Astrocyte (in vitro differentiated cells and primary cell): Measurements from ENCODE around the gene PLXNB1. TPM values are rescaled to one million over a fixed set of nuclear protein-coding genes. Genes with fewer than 3 reads are reported as not detected.

ENCODE experiments used
- DNase-seq: peaks from one replicate; pipeline ENCODE4 v3.0.0-alpha.2; 2010; ENCODE audit warnings: low read depth
- FAIRE-seq: peaks from 2 replicates; lab custom pipeline; 2011; peaks lifted over from hg19 to GRCh38; lab: Jason Lieb, UNC
- H2AFZ ChIP-seq: 2 replicates; pipeline ENCODE4 v1.6.0; 2012; ENCODE audit warnings: low read depth, low read length, inconsistent platforms
- H3K27ac ChIP-seq: 2 replicates; pipeline ENCODE4 v1.5.1; 2011; ENCODE audit warnings: low read depth, low read length, inconsistent platforms
- H3K27me3 ChIP-seq: 2 replicates; pipeline ENCODE4 v1.6.0; 2011; ENCODE audit warnings: low read length, inconsistent platforms; ENCODE audit not compliant: insufficient read depth
- H3K36me3 ChIP-seq: 2 replicates; pipeline ENCODE4 v1.5.1; 2011; ENCODE audit warnings: low read length, inconsistent platforms; ENCODE audit not compliant: insufficient read depth
- H3K4me1 ChIP-seq: 2 replicates; pipeline ENCODE4 v1.5.1; 2011; ENCODE audit warnings: low read length, inconsistent platforms; ENCODE audit not compliant: insufficient read depth
- H3K4me2 ChIP-seq: 2 replicates; pipeline ENCODE4 v1.6.0; 2012; ENCODE audit warnings: low read length, inconsistent platforms
- H3K4me3 ChIP-seq: 2 replicates; pipeline ENCODE4 v1.5.1; 2011; ENCODE audit warnings: low read depth, mild to moderate bottlenecking, low read length, inconsistent platforms; ENCODE audit not compliant: insufficient read depth
- H3K79me2 ChIP-seq: 2 replicates; pipeline ENCODE4 v1.6.0; 2012; ENCODE audit warnings: mild to moderate bottlenecking, low read length, inconsistent platforms; ENCODE audit not compliant: insufficient read depth
- H3K9ac ChIP-seq: 2 replicates; pipeline ENCODE4 v1.6.0; 2012; ENCODE audit warnings: mild to moderate bottlenecking, low read length, inconsistent platforms
- H3K9me3 ChIP-seq: 2 replicates; pipeline ENCODE4 v1.5.1; 2012; ENCODE audit warnings: low read depth, mild to moderate bottlenecking, low read length, inconsistent platforms; ENCODE audit not compliant: insufficient read depth
- H4K20me1 ChIP-seq: 2 replicates; pipeline ENCODE4 v1.6.0; 2012; ENCODE audit warnings: low read length, inconsistent platforms; ENCODE audit not compliant: insufficient read depth
- H3K27ac Mint-ChIP-seq: one replicate; pipeline ENCODE4 v1.8.0; 2021; ENCODE audit warnings: mild to moderate bottlenecking, mixed read lengths; ENCODE audit not compliant: unreplicated experiment
- H3K27me3 Mint-ChIP-seq: one replicate; pipeline ENCODE4 v1.8.0; 2021; ENCODE audit warnings: low read depth, mixed read lengths; ENCODE audit not compliant: unreplicated experiment
- H3K36me3 Mint-ChIP-seq: one replicate; pipeline ENCODE4 v1.8.0; 2021; ENCODE audit warnings: low read depth, mixed read lengths; ENCODE audit not compliant: unreplicated experiment
- H3K4me1 Mint-ChIP-seq: one replicate; pipeline ENCODE4 v1.8.0; 2021; ENCODE audit warnings: low read depth, mixed read lengths; ENCODE audit not compliant: unreplicated experiment
- H3K4me3 Mint-ChIP-seq: one replicate; pipeline ENCODE4 v1.8.0; 2021; ENCODE audit warnings: mild to moderate bottlenecking, moderate library complexity, mixed read lengths; ENCODE audit not compliant: unreplicated experiment
- H3K9me3 Mint-ChIP-seq: one replicate; pipeline ENCODE4 v1.8.0; 2021; ENCODE audit warnings: mild to moderate bottlenecking, mixed read lengths; ENCODE audit not compliant: unreplicated experiment
- EZH2 ChIP-seq: IDR thresholded peaks from 2 replicates; pipeline ENCODE4 v1.6.1; 2012; ENCODE audit warnings: mild to moderate bottlenecking, low read length, inconsistent platforms; ENCODE audit not compliant: insufficient read depth
- total RNA-seq: library from RNA; stranded (reverse); gene quantifications from 2 replicates; pipeline ENCODE4 v1.2.1, GENCODE V29; 2021
- TF ChIP-seq, protein P1 (sequence below): IDR thresholded peaks from 2 replicates; pipeline ENCODE4 v1.5.1; 2011; ENCODE audit warnings: low read depth, mild to moderate bottlenecking, inconsistent platforms, low read length, moderate library complexity; ENCODE audit not compliant: insufficient read depth

Gene PLXNB1
- total RNA-seq, 1 donor from 2014 or later: 59.2 TPM

DNA sequence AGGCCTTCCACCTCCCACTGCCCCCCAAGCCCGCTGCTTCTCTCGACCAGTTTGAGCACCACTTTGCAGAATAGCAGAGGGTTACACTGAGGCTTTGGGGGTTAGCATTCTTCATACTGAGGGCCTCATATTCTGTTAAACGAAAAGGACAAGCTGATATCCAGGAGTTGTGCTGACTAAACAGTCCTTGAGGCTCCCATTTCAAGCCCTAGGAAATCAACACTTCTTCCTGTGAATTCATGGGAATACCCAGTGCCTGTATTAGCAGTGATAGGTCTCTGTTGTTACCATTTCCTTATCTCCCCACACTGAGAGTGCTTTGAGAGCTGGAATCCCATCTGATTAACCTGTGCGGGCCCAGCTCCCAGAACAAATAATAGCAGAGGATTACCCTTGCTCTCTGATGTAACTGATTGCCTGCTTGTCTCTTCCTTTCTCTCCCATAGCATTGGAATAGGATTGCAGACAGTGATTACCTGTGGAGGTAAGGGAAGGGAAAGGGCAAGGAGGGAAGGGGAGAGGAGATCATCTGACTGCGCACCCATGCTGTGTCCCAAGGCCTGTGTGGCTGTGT is 56.9 kb downstream of the PLXNB1 start:
- Mint-ChIP-seq H3K4me1 (no peaks in the 10 kb centered on the region), H3K27me3 (peaks cover 16% of the 10 kb centered on the region), H3K4me3 (no peak overlapping the region), H3K9me3 (no peaks in the 10 kb centered on the region), H3K27ac (no peak overlapping the region), H3K36me3 (no peaks in the 10 kb centered on the region)
- peaks cover 2% of the 10 kb centered on the region for H3K27me3 ChIP-seq
- H3K4me2 ChIP-seq: no peak overlapping the region
- no peak for FAIRE-seq
- no peak overlapping the region for H3K9ac ChIP-seq
- no peak for DNase-seq
- TF ChIP-seq EZH2: no peak
- TF ChIP-seq, protein P1, sequence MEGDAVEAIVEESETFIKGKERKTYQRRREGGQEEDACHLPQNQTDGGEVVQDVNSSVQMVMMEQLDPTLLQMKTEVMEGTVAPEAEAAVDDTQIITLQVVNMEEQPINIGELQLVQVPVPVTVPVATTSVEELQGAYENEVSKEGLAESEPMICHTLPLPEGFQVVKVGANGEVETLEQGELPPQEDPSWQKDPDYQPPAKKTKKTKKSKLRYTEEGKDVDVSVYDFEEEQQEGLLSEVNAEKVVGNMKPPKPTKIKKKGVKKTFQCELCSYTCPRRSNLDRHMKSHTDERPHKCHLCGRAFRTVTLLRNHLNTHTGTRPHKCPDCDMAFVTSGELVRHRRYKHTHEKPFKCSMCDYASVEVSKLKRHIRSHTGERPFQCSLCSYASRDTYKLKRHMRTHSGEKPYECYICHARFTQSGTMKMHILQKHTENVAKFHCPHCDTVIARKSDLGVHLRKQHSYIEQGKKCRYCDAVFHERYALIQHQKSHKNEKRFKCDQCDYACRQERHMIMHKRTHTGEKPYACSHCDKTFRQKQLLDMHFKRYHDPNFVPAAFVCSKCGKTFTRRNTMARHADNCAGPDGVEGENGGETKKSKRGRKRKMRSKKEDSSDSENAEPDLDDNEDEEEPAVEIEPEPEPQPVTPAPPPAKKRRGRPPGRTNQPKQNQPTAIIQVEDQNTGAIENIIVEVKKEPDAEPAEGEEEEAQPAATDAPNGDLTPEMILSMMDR: no peak
- H2AFZ ChIP-seq: no peak overlapping the region
- H3K4me1 ChIP-seq: no peaks in the 10 kb centered on the region
- no peaks in the 10 kb centered on the region for H3K36me3 ChIP-seq
- no peaks in the 10 kb centered on the region for H3K9me3 ChIP-seq
- H3K27ac ChIP-seq: no peak overlapping the region
- no peaks in the 10 kb centered on the region for H3K79me2 ChIP-seq
- no peak overlapping the region for H3K4me3 ChIP-seq
- no peaks in the 10 kb centered on the region for H4K20me1 ChIP-seq

DNA sequence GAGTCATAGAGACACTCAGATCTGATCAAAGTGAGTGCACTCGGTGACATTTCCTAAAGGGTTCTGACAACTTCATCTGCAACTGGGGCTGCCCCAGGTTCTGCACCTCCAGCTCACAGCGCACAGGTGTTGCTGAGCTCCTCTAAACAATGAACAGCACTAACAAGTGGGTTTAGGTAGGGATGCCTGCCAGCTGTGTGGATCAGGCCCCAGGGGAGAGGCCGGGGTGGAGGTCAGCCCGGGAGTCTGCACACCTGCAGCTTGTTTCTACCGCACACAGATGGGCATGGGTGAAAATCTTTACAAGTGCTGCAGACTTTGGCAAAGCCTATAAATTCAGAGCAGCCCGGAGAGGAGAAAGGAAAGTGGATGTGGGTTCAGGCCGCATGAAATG is 57.5 kb downstream of the PLXNB1 start:
- no peaks in the 10 kb centered on the region for H3K36me3 ChIP-seq
- H3K27me3 ChIP-seq: peaks cover 2% of the 10 kb centered on the region
- H2AFZ ChIP-seq: no peak overlapping the region
- Mint-ChIP-seq H3K4me3 (no peak overlapping the region), H3K9me3 (no peaks in the 10 kb centered on the region), H3K27me3 (peaks cover 11% of the 10 kb centered on the region), H3K4me1 (no peaks in the 10 kb centered on the region), H3K36me3 (no peaks in the 10 kb centered on the region), H3K27ac (no peak overlapping the region)
- H3K4me1 ChIP-seq: no peaks in the 10 kb centered on the region
- no peak overlapping the region for H3K27ac ChIP-seq
- TF ChIP-seq, protein P1: no peak
- no peak for TF ChIP-seq EZH2
- DNase-seq (no peak), FAIRE-seq (no peak)
- no peak overlapping the region for H3K4me2 ChIP-seq
- no peak overlapping the region for H3K9ac ChIP-seq
- H3K9me3 ChIP-seq: no peaks in the 10 kb centered on the region
- no peaks in the 10 kb centered on the region for H4K20me1 ChIP-seq
- H3K4me3 ChIP-seq: no peak overlapping the region
- no peaks in the 10 kb centered on the region for H3K79me2 ChIP-seq

DNA sequence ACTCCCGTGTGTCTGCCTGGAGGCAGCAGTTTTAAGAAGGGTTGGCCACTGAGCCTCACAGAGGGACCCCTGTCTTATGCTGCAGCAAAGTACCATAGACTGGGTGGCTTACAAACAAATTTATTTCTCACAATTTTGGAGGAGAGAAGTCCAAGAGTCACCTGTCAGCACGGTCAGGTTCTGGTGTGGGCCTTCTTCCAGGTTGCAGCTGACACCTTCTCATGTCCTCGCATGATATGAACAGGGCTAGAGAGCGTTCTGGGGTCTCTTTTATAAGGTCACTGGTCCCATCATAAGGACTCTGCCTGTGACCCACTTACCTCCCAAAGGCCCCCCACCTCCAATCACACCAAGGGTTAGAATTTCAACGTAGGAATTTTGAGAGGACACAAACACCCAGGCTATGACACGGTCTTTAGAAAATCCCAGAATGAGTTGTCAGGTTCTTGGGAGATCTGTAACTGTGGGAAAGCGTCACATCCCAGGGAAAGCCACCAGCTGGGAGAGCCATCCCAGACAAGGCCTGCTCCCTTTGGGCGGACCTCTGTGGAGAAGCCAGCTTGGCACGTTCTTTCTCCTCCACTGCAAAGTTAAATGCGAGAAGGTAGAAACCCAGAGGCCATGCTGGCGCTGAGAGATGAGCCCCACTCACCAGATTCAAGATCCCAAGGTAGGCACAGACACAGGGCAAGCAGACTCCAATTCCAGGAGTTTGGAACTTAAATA is 58.1 kb downstream of the PLXNB1 start, which contains the start of gene FBXW12:
Gene FBXW12 (plus strand): TSS at position 569 of the 726 bp plus-strand sequence. CDS start 549 bp downstream, outside the sequence.
- Mint-ChIP-seq H3K27ac (peak within 1 kb of the TSS; percentile 30), H3K4me1 (no peaks in the 10 kb centered on the region), H3K9me3 (no peaks in the 10 kb centered on the region), H3K27me3 (peaks cover 8% of the 10 kb centered on the region), H3K36me3 (no peaks in the 10 kb centered on the region), H3K4me3 (no peak within 1 kb of the TSS)
- Histone ChIP-seq H3K27me3 (peaks cover 2% of the 10 kb centered on the region), H3K36me3 (no peaks in the 10 kb centered on the region), H3K9me3 (no peaks in the 10 kb centered on the region), H3K4me1 (no peaks in the 10 kb centered on the region), H3K9ac (no peak within 1 kb of the TSS), H3K27ac (no peak within 1 kb of the TSS), H3K4me3 (no peak within 1 kb of the TSS), H3K4me2 (no peak within 1 kb of the TSS), H4K20me1 (no peaks in the 10 kb centered on the region), H3K79me2 (no peaks in the 10 kb centered on the region), H2AFZ (no peak within 1 kb of the TSS)
- no peak for DNase-seq
- no peak for FAIRE-seq
- TF ChIP-seq, protein P1: no peak
- no peak for TF ChIP-seq EZH2
